Measurements from ENCODE around the gene ZNG1B. TPM values are rescaled to one million over a fixed set of nuclear protein-coding genes. Genes with fewer than 3 reads are reported as not detected.
A peak's percentile ranks its signal among the peaks of the same experiment; 100 is the strongest.
"Not testable (repeated sequence)": the region's sequence is repeated elsewhere in the genome, so short reads cannot be mapped to it uniquely, and the experiment has no call there.

Gene ZNG1B
- total RNA-seq, 3 donors from 2014 or later (not counting 1 experiment from before 2014, with no cell fraction given), result 19.1 to 26.7 (median 19.3) TPM

- H3K4me3 Mint-ChIP-seq, result peak overlapping the region; percentile 80
- H3K4me3 ChIP-seq (ENCODE audit: low read length), result peak overlapping the region; percentile 27
- DNase-seq, result peak; percentile 25 to 72
Measured at GRCh38 chr2:113503094-113504042, 65.9 kb downstream of the ZNG1B start.

GRCh38 chr2:113504081-113504480 lies 66.6 kb downstream of the ZNG1B start:
- Histone ChIP-seq H3K27me3 (ENCODE audit: control insufficient read depth, insufficient read depth, low read length) (peaks cover 23% of the 10 kb centered on the region), H3K4me1 (ENCODE audit: control insufficient read depth, insufficient read depth, low read length) (peaks cover 35% of the 10 kb centered on the region)
- H3K36me3 Mint-ChIP-seq; ATAC-seq; H3K27ac Mint-ChIP-seq; H3K4me3 ChIP-seq (ENCODE audit: low read length); H3K36me3 ChIP-seq (ENCODE audit: control insufficient read depth, insufficient read depth, low read length); H3K27ac ChIP-seq (ENCODE audit: low read length); H3K9me3 Mint-ChIP-seq; intact Hi-C loops (cut with micrococcal nuclease); H3K9me3 ChIP-seq (ENCODE audit: control insufficient read depth, insufficient read depth, low read length): not testable (repeated sequence)
- Mint-ChIP-seq H3K27me3 (ENCODE audit: low read depth in 2 of 2) (peaks cover 16 to 24% of the 10 kb centered on the region in 2 donors), H3K4me3 (peak overlapping the region; percentile 35), H3K4me1 (peaks cover 13 to 16% of the 10 kb centered on the region in 2 donors)
- peak in 1 of 2 donors; percentile 38 for DNase-seq
- 3% methylated on average over 19 of the region's 23 CpGs for WGBS (ENCODE audit: insufficient coverage)

More at GRCh38 chr2:113503094-113504042, 65.9 kb downstream of the ZNG1B start:
- H3K36me3 ChIP-seq (ENCODE audit: control insufficient read depth, insufficient read depth, low read length); intact Hi-C loops (cut with micrococcal nuclease); H3K9me3 Mint-ChIP-seq; H3K36me3 Mint-ChIP-seq; H3K27ac ChIP-seq (ENCODE audit: low read length); H3K9me3 ChIP-seq (ENCODE audit: control insufficient read depth, insufficient read depth, low read length): not testable (repeated sequence)
- peak; percentile 81 to 90 (median 86) for ATAC-seq
- Mint-ChIP-seq H3K4me1 (peaks cover 13 to 16% of the 10 kb centered on the region in 2 donors), H3K27me3 (ENCODE audit: low read depth in 2 of 2) (peaks cover 19 to 21% of the 10 kb centered on the region in 2 donors), H3K27ac (peak overlapping the region in 1 of 2 donors; percentile 67)
- WGBS (ENCODE audit: insufficient coverage), result 1% methylated on average over 107 of the region's 116 CpGs
- Histone ChIP-seq H3K27me3 (ENCODE audit: control insufficient read depth, insufficient read depth, low read length) (peaks cover 24% of the 10 kb centered on the region), H3K4me1 (ENCODE audit: control insufficient read depth, insufficient read depth, low read length) (peaks cover 37% of the 10 kb centered on the region)

- intact Hi-C loops (cut with micrococcal nuclease); H3K27ac ChIP-seq (ENCODE audit: low read length); H3K4me3 ChIP-seq (ENCODE audit: low read length); H3K4me3 Mint-ChIP-seq; H3K4me1 Mint-ChIP-seq; H3K27ac Mint-ChIP-seq; H3K36me3 ChIP-seq (ENCODE audit: control insufficient read depth, insufficient read depth, low read length); H3K9me3 Mint-ChIP-seq; H3K9me3 ChIP-seq (ENCODE audit: control insufficient read depth, insufficient read depth, low read length); H3K36me3 Mint-ChIP-seq; ATAC-seq: not testable (repeated sequence)
- H3K27me3 Mint-ChIP-seq (ENCODE audit: low read depth in 2 of 2), result peaks cover 0 to 20% of the 10 kb centered on the region in 2 donors
- peak in 1 of 2 donors; percentile 8 for DNase-seq
- WGBS (ENCODE audit: insufficient coverage), result 17% methylated on average over 7 of the region's 14 CpGs
- Histone ChIP-seq H3K4me1 (ENCODE audit: control insufficient read depth, insufficient read depth, low read length) (peaks cover 13% of the 10 kb centered on the region), H3K27me3 (ENCODE audit: control insufficient read depth, insufficient read depth, low read length) (peaks cover 12% of the 10 kb centered on the region)
Measured at GRCh38 chr2:113507394-113508140, 70.1 kb downstream of the ZNG1B start.

GRCh38 chr2:113508187-113508586 lies 70.7 kb downstream of the ZNG1B start:
- H3K27me3 ChIP-seq (ENCODE audit: control insufficient read depth, insufficient read depth, low read length); H3K4me3 ChIP-seq (ENCODE audit: low read length); H3K4me1 Mint-ChIP-seq; H3K9me3 ChIP-seq (ENCODE audit: control insufficient read depth, insufficient read depth, low read length); H3K4me3 Mint-ChIP-seq; ATAC-seq; H3K4me1 ChIP-seq (ENCODE audit: control insufficient read depth, insufficient read depth, low read length); H3K36me3 Mint-ChIP-seq; H3K27ac Mint-ChIP-seq; intact Hi-C loops (cut with micrococcal nuclease); H3K9me3 Mint-ChIP-seq; H3K27ac ChIP-seq (ENCODE audit: low read length); DNase-seq; H3K36me3 ChIP-seq (ENCODE audit: control insufficient read depth, insufficient read depth, low read length): not testable (repeated sequence)
- H3K27me3 Mint-ChIP-seq (ENCODE audit: low read depth in 2 of 2), result peaks cover 0 to 18% of the 10 kb centered on the region in 2 donors
- WGBS (ENCODE audit: insufficient coverage), result no CpG with 5 or more reads among the region's 11 CpGs

GRCh38 chr2:113510913-113511312 lies 73.4 kb downstream of the ZNG1B start:
- peaks cover 0 to 22% of the 10 kb centered on the region in 2 donors for H3K27me3 Mint-ChIP-seq (ENCODE audit: low read depth in 2 of 2)
- no CpG with 5 or more reads among the region's 3 CpGs for WGBS (ENCODE audit: insufficient coverage)
- intact Hi-C loops (cut with micrococcal nuclease); H3K27me3 ChIP-seq (ENCODE audit: control insufficient read depth, insufficient read depth, low read length); H3K27ac ChIP-seq (ENCODE audit: low read length); H3K4me3 Mint-ChIP-seq; H3K36me3 ChIP-seq (ENCODE audit: control insufficient read depth, insufficient read depth, low read length); ATAC-seq; H3K9me3 ChIP-seq (ENCODE audit: control insufficient read depth, insufficient read depth, low read length); H3K9me3 Mint-ChIP-seq; H3K4me3 ChIP-seq (ENCODE audit: low read length); H3K4me1 Mint-ChIP-seq; H3K36me3 Mint-ChIP-seq; H3K4me1 ChIP-seq (ENCODE audit: control insufficient read depth, insufficient read depth, low read length); H3K27ac Mint-ChIP-seq; DNase-seq: not testable (repeated sequence)

- H3K4me1 ChIP-seq (ENCODE audit: control insufficient read depth, insufficient read depth, low read length); H3K9me3 Mint-ChIP-seq; H3K27me3 ChIP-seq (ENCODE audit: control insufficient read depth, insufficient read depth, low read length); H3K9me3 ChIP-seq (ENCODE audit: control insufficient read depth, insufficient read depth, low read length); H3K4me3 ChIP-seq (ENCODE audit: low read length); intact Hi-C loops (cut with micrococcal nuclease); H3K27ac Mint-ChIP-seq; H3K4me3 Mint-ChIP-seq; H3K4me1 Mint-ChIP-seq; H3K36me3 Mint-ChIP-seq; ATAC-seq; DNase-seq; H3K27ac ChIP-seq (ENCODE audit: low read length); H3K36me3 ChIP-seq (ENCODE audit: control insufficient read depth, insufficient read depth, low read length): not testable (repeated sequence)
- peaks cover 0 to 22% of the 10 kb centered on the region in 2 donors for H3K27me3 Mint-ChIP-seq (ENCODE audit: low read depth in 2 of 2)
- WGBS (ENCODE audit: insufficient coverage), result 85% methylated on average over 13 of the region's 14 CpGs
Measured at GRCh38 chr2:113511859-113512258, 74.4 kb downstream of the ZNG1B start.

- H3K36me3 ChIP-seq (ENCODE audit: control insufficient read depth, insufficient read depth, low read length); H3K27me3 ChIP-seq (ENCODE audit: control insufficient read depth, insufficient read depth, low read length); H3K4me3 ChIP-seq (ENCODE audit: low read length); DNase-seq; intact Hi-C loops (cut with micrococcal nuclease); H3K9me3 Mint-ChIP-seq; ATAC-seq; H3K9me3 ChIP-seq (ENCODE audit: control insufficient read depth, insufficient read depth, low read length); H3K4me1 Mint-ChIP-seq; H3K4me3 Mint-ChIP-seq; H3K27ac Mint-ChIP-seq; H3K27ac ChIP-seq (ENCODE audit: low read length); H3K4me1 ChIP-seq (ENCODE audit: control insufficient read depth, insufficient read depth, low read length); H3K36me3 Mint-ChIP-seq: not testable (repeated sequence)
- 92% methylated on average over 7 of the region's 8 CpGs for WGBS (ENCODE audit: insufficient coverage)
- peaks cover 0 to 12% of the 10 kb centered on the region in 2 donors for H3K27me3 Mint-ChIP-seq (ENCODE audit: low read depth in 2 of 2)
Measured at GRCh38 chr2:113515457-113515856, 78.0 kb downstream of the ZNG1B start.
